HG03175 (cell line): Measurements from ENCODE around the gene NEDD4.
"Not testable (repeated sequence)": the region's sequence is repeated elsewhere in the genome, so short reads cannot be mapped to it uniquely, and the experiment has no call there.

ENCODE experiments used
- ATAC-seq: cut with Tn5 transposase; IDR thresholded peaks from one replicate; pipeline ENCODE4 v1.9.1; 2021; ENCODE audit warnings: mild to moderate bottlenecking, moderate library complexity; ENCODE audit not compliant: unreplicated experiment

Gene NEDD4

GRCh38 chr15:55959744-55960447 is 33.5 kb downstream of the NEDD4 start:
- ATAC-seq, result no peak

- no peak for ATAC-seq
These were observed 35.1 kb downstream of the NEDD4 start for GRCh38 chr15:55958349-55958748.

GRCh38 chr15:55954862-55955605 is 38.4 kb downstream of the NEDD4 start:
- no peak for ATAC-seq

- not testable (repeated sequence) for ATAC-seq
These were observed 40.7 kb downstream of the NEDD4 start for GRCh38 chr15:55952501-55953274.

GRCh38 chr15:55944606-55945005 is 48.8 kb downstream of the NEDD4 start:
- not testable (repeated sequence) for ATAC-seq

- no peak for ATAC-seq
These were observed 51.1 kb downstream of the NEDD4 start for GRCh38 chr15:55942332-55942731.

- no peak for ATAC-seq
These were observed 56.4 kb downstream of the NEDD4 start for GRCh38 chr15:55937040-55937439.

- no peak for ATAC-seq
These were observed 64.5 kb downstream of the NEDD4 start for GRCh38 chr15:55928955-55929354.

- ATAC-seq, result no peak
These were observed 71.7 kb downstream of the NEDD4 start for GRCh38 chr15:55921744-55922143.

GRCh38 chr15:55917881-55918296 is 75.5 kb downstream of the NEDD4 start:
- no peak for ATAC-seq

- no peak for ATAC-seq
These were observed 76.6 kb downstream of the NEDD4 start for GRCh38 chr15:55916666-55917409.

- no peak for ATAC-seq
These were observed 77.4 kb downstream of the NEDD4 start for GRCh38 chr15:55915876-55916567.

- no peak for ATAC-seq
These were observed 78.2 kb downstream of the NEDD4 start for GRCh38 chr15:55915221-55915620.

GRCh38 chr15:55914446-55914845 is 79.0 kb downstream of the NEDD4 start:
- ATAC-seq, result no peak

- ATAC-seq, result no peak
These were observed 80.4 kb downstream of the NEDD4 start for GRCh38 chr15:55912982-55913381.

- no peak for ATAC-seq
These were observed 84.2 kb downstream of the NEDD4 start for GRCh38 chr15:55909036-55909811.

GRCh38 chr15:55907797-55908196 is 85.6 kb downstream of the NEDD4 start:
- ATAC-seq, result no peak

- ATAC-seq, result no peak
These were observed 90.4 kb downstream of the NEDD4 start for GRCh38 chr15:55902981-55903380.

- ATAC-seq, result no peak
These were observed 93.4 kb downstream of the NEDD4 start for GRCh38 chr15:55900019-55900418.

- no peak for ATAC-seq
These were observed 93.9 kb downstream of the NEDD4 start for GRCh38 chr15:55899537-55899936.
